ENCODE results near the gene RIPOR2. TPM values are rescaled to one million over a fixed set of nuclear protein-coding genes. Genes with fewer than 3 reads are reported as not detected.

RIPOR2 gene
- total and polyA plus RNA-seq, 4 donors = 1.6 to 10.9 (median 3.7) TPM

- TF ChIP-seq, protein P1, sequence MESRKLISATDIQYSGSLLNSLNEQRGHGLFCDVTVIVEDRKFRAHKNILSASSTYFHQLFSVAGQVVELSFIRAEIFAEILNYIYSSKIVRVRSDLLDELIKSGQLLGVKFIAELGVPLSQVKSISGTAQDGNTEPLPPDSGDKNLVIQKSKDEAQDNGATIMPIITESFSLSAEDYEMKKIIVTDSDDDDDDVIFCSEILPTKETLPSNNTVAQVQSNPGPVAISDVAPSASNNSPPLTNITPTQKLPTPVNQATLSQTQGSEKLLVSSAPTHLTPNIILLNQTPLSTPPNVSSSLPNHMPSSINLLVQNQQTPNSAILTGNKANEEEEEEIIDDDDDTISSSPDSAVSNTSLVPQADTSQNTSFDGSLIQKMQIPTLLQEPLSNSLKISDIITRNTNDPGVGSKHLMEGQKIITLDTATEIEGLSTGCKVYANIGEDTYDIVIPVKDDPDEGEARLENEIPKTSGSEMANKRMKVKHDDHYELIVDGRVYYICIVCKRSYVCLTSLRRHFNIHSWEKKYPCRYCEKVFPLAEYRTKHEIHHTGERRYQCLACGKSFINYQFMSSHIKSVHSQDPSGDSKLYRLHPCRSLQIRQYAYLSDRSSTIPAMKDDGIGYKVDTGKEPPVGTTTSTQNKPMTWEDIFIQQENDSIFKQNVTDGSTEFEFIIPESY (IDR thresholded peaks at IDR 0.05) = no peak
- no peak for TF ChIP-seq HNF4G (IDR thresholded peaks at IDR 0.05)
These were observed 27.1 kb downstream of the RIPOR2 start (continued) for GRCh38 chr6:24908650-24909035.

GRCh38 chr6:24907919-24908649 is 27.7 kb downstream of the RIPOR2 start:
- TF ChIP-seq SP1 (IDR thresholded peaks at IDR 0.05) (no peak), JUND (IDR thresholded peaks at IDR 0.05) (no peak), FOXA1 (IDR thresholded peaks at IDR 0.05) (no peak), GABPA (IDR thresholded peaks at IDR 0.05 in 1 of 2, conservative IDR thresholded peaks at IDR 0.05 in 1 of 2) (no peak), HNF4G (IDR thresholded peaks at IDR 0.05) (no peak), FOXA2 (IDR thresholded peaks at IDR 0.05) (no peak)
- TF ChIP-seq, protein P2, sequence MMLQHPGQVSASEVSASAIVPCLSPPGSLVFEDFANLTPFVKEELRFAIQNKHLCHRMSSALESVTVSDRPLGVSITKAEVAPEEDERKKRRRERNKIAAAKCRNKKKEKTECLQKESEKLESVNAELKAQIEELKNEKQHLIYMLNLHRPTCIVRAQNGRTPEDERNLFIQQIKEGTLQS (IDR thresholded peaks at IDR 0.05) = no peak
- TF ChIP-seq, protein P3, sequence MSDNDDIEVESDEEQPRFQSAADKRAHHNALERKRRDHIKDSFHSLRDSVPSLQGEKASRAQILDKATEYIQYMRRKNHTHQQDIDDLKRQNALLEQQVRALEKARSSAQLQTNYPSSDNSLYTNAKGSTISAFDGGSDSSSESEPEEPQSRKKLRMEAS (IDR thresholded peaks at IDR 0.05) = no peak
- Histone ChIP-seq H3K9me3 (ENCODE audit: control insufficient read depth in 4 of 4, low read length in 3 of 4) (peaks cover 0 to 3% (median 2%) of the 10 kb centered on the region in 4 donors), H3K9ac (ENCODE audit: low read depth in 1 of 2, low read length in 2 of 2) (no peak overlapping the region), H3K4me1 (ENCODE audit: control insufficient read depth in 4 of 4, insufficient read depth in 4 of 4, low read length in 3 of 4) (peaks cover 0 to 18% (median 13%) of the 10 kb centered on the region in 4 donors), H3K27ac (ENCODE audit: low read depth in 1 of 2, low read length in 2 of 2) (no peak overlapping the region), H3K27me3 (ENCODE audit: control insufficient read depth in 4 of 4, insufficient read depth in 4 of 4, low read length in 3 of 4) (peaks cover 0 to 4% (median 1%) of the 10 kb centered on the region in 4 donors), H3K4me3 (ENCODE audit: low read depth in 1 of 3, low read length in 3 of 3) (no peak overlapping the region), H3K36me3 (ENCODE audit: control insufficient read depth in 4 of 4, insufficient read depth in 3 of 4, low read depth in 1 of 4, low read length in 3 of 4) (no peaks in the 10 kb centered on the region)
- WGBS = 46% methylated on average over 4 of the region's 4 CpGs
- no peak for DNase-seq (ENCODE audit: low spot score)

DNA sequence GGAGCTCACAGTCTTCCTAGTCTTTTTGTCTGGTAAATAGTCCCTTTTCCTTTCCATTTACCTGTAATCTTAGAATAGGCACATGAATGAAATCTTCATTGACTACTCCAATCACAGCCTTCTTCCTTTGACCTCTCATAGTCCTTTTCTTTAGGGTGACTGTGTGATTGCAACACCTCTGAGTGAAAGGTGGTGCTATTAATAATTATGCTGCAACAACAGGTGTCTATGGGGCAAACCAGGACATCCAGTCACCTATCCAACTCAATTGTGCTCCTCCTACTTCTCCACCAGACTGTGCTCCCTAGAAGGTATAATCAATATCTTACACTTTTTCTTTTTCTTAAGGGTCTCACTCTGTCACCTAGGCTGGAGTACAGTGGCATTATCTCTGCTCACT is 29.4 kb downstream of the RIPOR2 start:
- Histone ChIP-seq H3K9ac (ENCODE audit: low read depth in 1 of 2, low read length in 2 of 2) (no peak overlapping the region), H3K4me3 (ENCODE audit: low read depth in 1 of 3, low read length in 3 of 3) (no peak overlapping the region), H3K9me3 (ENCODE audit: control insufficient read depth in 4 of 4, low read length in 3 of 4) (peaks cover 0 to 4% (median 3%) of the 10 kb centered on the region in 4 donors), H3K4me1 (ENCODE audit: control insufficient read depth in 4 of 4, insufficient read depth in 4 of 4, low read length in 3 of 4) (peaks cover 0 to 14% (median 12%) of the 10 kb centered on the region in 4 donors), H3K27me3 (ENCODE audit: control insufficient read depth in 4 of 4, insufficient read depth in 4 of 4, low read length in 3 of 4) (peaks cover 0 to 2% (median 0%) of the 10 kb centered on the region in 4 donors), H3K27ac (ENCODE audit: low read depth in 1 of 2, low read length in 2 of 2) (no peak overlapping the region), H3K36me3 (ENCODE audit: control insufficient read depth in 4 of 4, insufficient read depth in 3 of 4, low read depth in 1 of 4, low read length in 3 of 4) (no peaks in the 10 kb centered on the region)
- TF ChIP-seq HNF4A (conservative IDR thresholded peaks at IDR 0.05) (no peak), RXRA (IDR thresholded peaks at IDR 0.05) (no peak), EGR1 (IDR thresholded peaks at IDR 0.05; ENCODE audit: low read depth in 2 of 2) (no peak), JUND (IDR thresholded peaks at IDR 0.05) (no peak), SP1 (IDR thresholded peaks at IDR 0.05) (no peak), RAD21 (IDR thresholded peaks at IDR 0.05) (no peak), YY1 (IDR thresholded peaks at IDR 0.05) (no peak), GABPA (IDR thresholded peaks at IDR 0.05 in 1 of 2, conservative IDR thresholded peaks at IDR 0.05 in 1 of 2) (no peak), TAF1 (conservative IDR thresholded peaks at IDR 0.05) (no peak), HNF4G (IDR thresholded peaks at IDR 0.05) (no peak), FOXA1 (IDR thresholded peaks at IDR 0.05) (no peak)
- TF ChIP-seq, protein P4, sequence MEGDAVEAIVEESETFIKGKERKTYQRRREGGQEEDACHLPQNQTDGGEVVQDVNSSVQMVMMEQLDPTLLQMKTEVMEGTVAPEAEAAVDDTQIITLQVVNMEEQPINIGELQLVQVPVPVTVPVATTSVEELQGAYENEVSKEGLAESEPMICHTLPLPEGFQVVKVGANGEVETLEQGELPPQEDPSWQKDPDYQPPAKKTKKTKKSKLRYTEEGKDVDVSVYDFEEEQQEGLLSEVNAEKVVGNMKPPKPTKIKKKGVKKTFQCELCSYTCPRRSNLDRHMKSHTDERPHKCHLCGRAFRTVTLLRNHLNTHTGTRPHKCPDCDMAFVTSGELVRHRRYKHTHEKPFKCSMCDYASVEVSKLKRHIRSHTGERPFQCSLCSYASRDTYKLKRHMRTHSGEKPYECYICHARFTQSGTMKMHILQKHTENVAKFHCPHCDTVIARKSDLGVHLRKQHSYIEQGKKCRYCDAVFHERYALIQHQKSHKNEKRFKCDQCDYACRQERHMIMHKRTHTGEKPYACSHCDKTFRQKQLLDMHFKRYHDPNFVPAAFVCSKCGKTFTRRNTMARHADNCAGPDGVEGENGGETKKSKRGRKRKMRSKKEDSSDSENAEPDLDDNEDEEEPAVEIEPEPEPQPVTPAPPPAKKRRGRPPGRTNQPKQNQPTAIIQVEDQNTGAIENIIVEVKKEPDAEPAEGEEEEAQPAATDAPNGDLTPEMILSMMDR (IDR thresholded peaks at IDR 0.05; ENCODE audit: low read depth, low read length, missing input control) = no peak
- TF ChIP-seq, protein P2 (IDR thresholded peaks at IDR 0.05) = no peak
- TF ChIP-seq, protein P3 (IDR thresholded peaks at IDR 0.05) = no peak
- no peak for DNase-seq (ENCODE audit: low spot score)

Measured in liver (tissue), 9 donors.